Measurements from ENCODE around the gene UVRAG.

The UVRAG gene

DNA sequence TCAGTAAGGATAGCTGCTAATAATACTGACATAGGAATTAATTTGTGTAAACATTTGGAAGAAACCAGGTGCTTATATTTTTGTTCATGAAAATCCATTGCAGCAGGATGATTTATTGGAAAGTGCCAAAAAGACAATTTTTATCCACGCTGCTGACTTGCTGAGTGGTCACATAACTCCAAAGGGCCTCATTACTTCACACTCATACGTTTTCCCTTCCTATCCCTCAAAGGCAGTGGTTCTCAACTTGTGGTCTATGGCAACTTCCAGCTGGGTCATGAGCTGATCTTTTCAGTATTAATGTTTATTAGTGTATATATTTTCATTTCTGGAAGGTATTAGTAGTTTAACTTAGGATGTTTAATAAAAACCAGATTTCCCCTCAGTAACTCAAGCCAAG lies 178.1 kb downstream of the UVRAG start:
- H3K4me3 ChIP-seq (ENCODE audit: insufficient read depth, low read length, poor library complexity, severe bottlenecking): no peak overlapping the region
- no peaks in the 10 kb centered on the region for H3K27me3 ChIP-seq (ENCODE audit: low read length)
- no peaks in the 10 kb centered on the region for H4K20me1 ChIP-seq (ENCODE audit: low read depth, low read length)
- no peak overlapping the region for H3K9ac ChIP-seq (ENCODE audit: low read length)
- no peaks in the 10 kb centered on the region for H3K9me2 ChIP-seq (replicated peaks; ENCODE audit: insufficient read depth, low read length)
- H3K79me2 ChIP-seq (ENCODE audit: insufficient read depth, low read length): peaks cover 13% of the 10 kb centered on the region; the same call in 1 of the 2 replicates
- H3K36me3 ChIP-seq (ENCODE audit: low read length): peaks cover 4% of the 10 kb centered on the region; the same call in 1 of the 2 replicates
- TF ChIP-seq EZH2phosphoT487 (conservative IDR thresholded peaks at IDR 0.05; ENCODE audit: low read length): no peak
- no peak for TF ChIP-seq CTCF (IDR thresholded peaks at IDR 0.05; ENCODE audit: insufficient read depth, low read length, poor library complexity, severe bottlenecking)
- no peaks in the 10 kb centered on the region for H3F3A ChIP-seq (ENCODE audit: insufficient read depth)
- H2AFZ ChIP-seq (ENCODE audit: low read depth, low read length, severe bottlenecking): no peak overlapping the region
- H3K27ac ChIP-seq (ENCODE audit: low read depth, low read length): no peak overlapping the region
- H3K9me3 ChIP-seq (ENCODE audit: insufficient read depth, low read length): no peaks in the 10 kb centered on the region
- H3K4me2 ChIP-seq (ENCODE audit: low read depth, low read length, poor library complexity, severe bottlenecking): no peak overlapping the region

- H3F3A ChIP-seq (ENCODE audit: insufficient read depth): no peaks in the 10 kb centered on the region
These were observed 179.6 kb downstream of the UVRAG start for GRCh38 chr11:75994616-75995015.

DNA sequence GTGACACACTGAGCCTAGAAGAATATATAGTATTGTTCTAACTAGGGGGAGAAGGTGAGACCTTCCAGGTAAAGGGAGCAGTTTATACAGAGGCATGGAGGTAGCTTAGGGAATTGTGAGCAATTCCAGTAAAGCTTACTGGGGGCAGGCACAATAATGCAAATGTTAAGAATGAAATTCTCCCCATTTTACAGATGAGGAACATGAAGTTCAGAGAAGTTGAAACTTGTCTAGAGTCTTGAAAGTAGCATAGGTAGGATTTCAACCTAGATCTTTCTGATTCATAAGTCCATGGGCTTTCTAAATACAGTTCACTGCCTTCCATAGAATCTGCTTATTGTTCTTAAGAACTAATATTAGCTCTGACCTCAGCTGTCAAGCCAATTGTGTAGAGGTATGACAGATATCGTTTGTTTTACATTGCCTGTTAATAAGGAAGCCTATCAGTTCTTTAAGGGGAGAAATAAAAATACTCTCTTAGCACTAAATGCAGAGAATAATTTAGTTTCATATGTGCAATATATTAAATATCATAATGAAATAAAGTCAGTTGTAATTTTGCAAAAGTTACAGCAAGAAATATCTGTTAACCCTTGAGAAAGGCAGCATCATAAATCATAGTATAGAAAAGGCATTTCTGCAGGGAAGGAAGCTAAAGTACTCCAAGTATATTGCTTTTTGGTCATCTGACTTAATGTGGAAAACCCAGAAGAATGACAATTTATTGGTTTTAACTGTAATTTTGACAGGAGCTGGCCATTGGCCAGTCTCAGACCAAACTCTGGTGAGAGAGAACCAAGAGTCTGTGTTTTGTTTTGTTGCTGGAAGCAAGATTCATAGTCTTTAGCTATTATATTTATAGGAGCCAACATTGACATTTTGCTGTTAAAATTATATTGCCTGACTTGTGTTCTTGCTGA lies 181.8 kb downstream of the UVRAG start:
- Histone ChIP-seq H2AFZ (ENCODE audit: low read depth, low read length, severe bottlenecking) (no peak overlapping the region), H3K36me3 (ENCODE audit: low read length) (peaks cover 22% of the 10 kb centered on the region), H3K4me3 (ENCODE audit: insufficient read depth, low read length, poor library complexity, severe bottlenecking) (no peak overlapping the region), H3K27ac (ENCODE audit: low read depth, low read length) (no peak overlapping the region), H4K20me1 (ENCODE audit: low read depth, low read length) (no peaks in the 10 kb centered on the region), H3K4me2 (ENCODE audit: low read depth, low read length, poor library complexity, severe bottlenecking) (no peak overlapping the region), H3K9me2 (replicated peaks; ENCODE audit: insufficient read depth, low read length) (no peaks in the 10 kb centered on the region), H3F3A (ENCODE audit: insufficient read depth) (no peaks in the 10 kb centered on the region), H3K79me2 (ENCODE audit: insufficient read depth, low read length) (no peaks in the 10 kb centered on the region), H3K9me3 (ENCODE audit: insufficient read depth, low read length) (0 out of 2 replicates have a peak, but pooled peaks cover 7% of the 10 kb centered on the region), H3K27me3 (ENCODE audit: low read length) (no peaks in the 10 kb centered on the region), H3K9ac (ENCODE audit: low read length) (no peak overlapping the region)
- TF ChIP-seq CTCF (IDR thresholded peaks at IDR 0.05; ENCODE audit: insufficient read depth, low read length, poor library complexity, severe bottlenecking) (no peak), EZH2phosphoT487 (conservative IDR thresholded peaks at IDR 0.05; ENCODE audit: low read length) (no peak)

More at GRCh38 chr11:75994616-75995015, 179.6 kb downstream of the UVRAG start:
- no peak overlapping the region for H3K4me2 ChIP-seq (ENCODE audit: low read depth, low read length, poor library complexity, severe bottlenecking)
- TF ChIP-seq EZH2phosphoT487 (conservative IDR thresholded peaks at IDR 0.05; ENCODE audit: low read length) (no peak), CTCF (IDR thresholded peaks at IDR 0.05; ENCODE audit: insufficient read depth, low read length, poor library complexity, severe bottlenecking) (no peak)
- H2AFZ ChIP-seq (ENCODE audit: low read depth, low read length, severe bottlenecking): no peak overlapping the region
- no peak overlapping the region for H3K27ac ChIP-seq (ENCODE audit: low read depth, low read length)
- H3K9me2 ChIP-seq (replicated peaks; ENCODE audit: insufficient read depth, low read length): no peaks in the 10 kb centered on the region
- H3K36me3 ChIP-seq (ENCODE audit: low read length): peaks cover 5% of the 10 kb centered on the region; the same call in 1 of the 2 replicates
- H3K27me3 ChIP-seq (ENCODE audit: low read length): no peaks in the 10 kb centered on the region
- no peaks in the 10 kb centered on the region for H4K20me1 ChIP-seq (ENCODE audit: low read depth, low read length)
- no peaks in the 10 kb centered on the region for H3K9me3 ChIP-seq (ENCODE audit: insufficient read depth, low read length)
- no peak overlapping the region for H3K9ac ChIP-seq (ENCODE audit: low read length)
- H3K79me2 ChIP-seq (ENCODE audit: insufficient read depth, low read length): peaks cover 13% of the 10 kb centered on the region; the same call in 1 of the 2 replicates
- no peak overlapping the region for H3K4me3 ChIP-seq (ENCODE audit: insufficient read depth, low read length, poor library complexity, severe bottlenecking)
